H1 (cell line): Measurements from ENCODE around the gene ACCSL. TPM values are rescaled to one million over a fixed set of nuclear protein-coding genes. Genes with fewer than 3 reads are reported as not detected.

Experiments
- CTCF ChIA-PET: fragments of 300-600 bp; sonication (Branson Sonifier 250); formaldehyde crosslinking; loops from one replicate; lab custom pipeline; 2021; ENCODE audit not compliant: partially characterized antibody; lab: Charles Lee
- POLR2A ChIA-PET: fragments of 300-600 bp; sonication (Branson Sonifier 250); formaldehyde crosslinking; loops from one replicate; lab custom pipeline; 2021; ENCODE audit warnings: inconsistent platforms; ENCODE audit not compliant: partially characterized antibody; lab: Charles Lee
- DNase-seq, 2 experiments: peaks; one replicate each; pipeline versions ENCODE4 v3.0.0 to v3.0.0-alpha.2; 2010 to 2022; ENCODE audit warnings: low spot score in 2 of 2, low read depth in 1 of 2, mixed read lengths in 1 of 2
- FAIRE-seq: peaks from 2 replicates; lab custom pipeline; 2011; peaks lifted over from hg19 to GRCh38; lab: Jason Lieb, UNC
- H2AFZ ChIP-seq: 2 replicates; pipeline ENCODE4 v1.8.1; 2012; ENCODE audit warnings: low read length, inconsistent platforms
- H2AK5ac ChIP-seq: 2 replicates; pipeline ENCODE4 v1.6.1; 2013; ENCODE audit warnings: low read depth, low read length
- H2BK120ac ChIP-seq: replicated peaks from 2 replicates; pipeline ENCODE3; 2013; ENCODE audit warnings: low read depth, low read length, inconsistent platforms
- H2BK12ac ChIP-seq: 2 replicates; pipeline ENCODE4 v1.6.1; 2013; ENCODE audit warnings: low read depth, low read length
- H2BK15ac ChIP-seq: 2 replicates; pipeline ENCODE4 v1.6.1; 2013; ENCODE audit warnings: low read length
- H2BK20ac ChIP-seq: 2 replicates; pipeline ENCODE4 v1.6.1; 2013; ENCODE audit warnings: low read length
- H2BK5ac ChIP-seq: 2 replicates; pipeline ENCODE4 v1.6.1; 2013; ENCODE audit warnings: low read depth, low read length
- H3K14ac ChIP-seq: 2 replicates; pipeline ENCODE4 v1.6.1; 2013; ENCODE audit warnings: inconsistent platforms; ENCODE audit not compliant: insufficient read length
- H3K18ac ChIP-seq: 2 replicates; pipeline ENCODE4 v1.6.1; 2013; ENCODE audit warnings: low read length; ENCODE audit errors: extremely low read depth
- H3K23ac ChIP-seq: 2 replicates; pipeline ENCODE4 v1.6.1; 2013; ENCODE audit warnings: inconsistent platforms; ENCODE audit not compliant: insufficient read length
- H3K23me2 ChIP-seq: 2 replicates; pipeline ENCODE4 v1.6.1; 2013; ENCODE audit warnings: low read depth, low read length
- H3K27ac ChIP-seq: 2 replicates; pipeline ENCODE4 v1.6.1; 2011; ENCODE audit warnings: low read depth, low read length, inconsistent platforms
- H3K27me3 ChIP-seq, 4 experiments: replicated peaks in 1 of 4; 1 replicate in 1 of 4; 2 replicates in 3 of 4; pipeline versions ENCODE4 v1.6.1 to v1.8.1; 2011 to 2013; ENCODE audit warnings: low read length in 3 of 4, mild to moderate bottlenecking in 3 of 4, inconsistent platforms in 2 of 4, mixed read lengths in 2 of 4, moderate library complexity in 1 of 4; ENCODE audit not compliant: control insufficient read depth in 3 of 4, insufficient read depth in 3 of 4; ENCODE audit errors: extremely low read depth in 1 of 4
- H3K36me3 ChIP-seq, 4 experiments: 2 replicates each; pipeline versions ENCODE4 v1.6.1 to v1.8.1; 2011 to 2013; ENCODE audit warnings: mild to moderate bottlenecking in 4 of 4, low read length in 3 of 4, moderate library complexity in 2 of 4, control low read depth in 1 of 4, inconsistent platforms in 1 of 4; ENCODE audit not compliant: insufficient read depth in 4 of 4, control insufficient read depth in 2 of 4
- H3K4ac ChIP-seq: replicated peaks from 2 replicates; pipeline ENCODE3; 2013; ENCODE audit warnings: low read length, low read depth, mixed read lengths, inconsistent platforms; ENCODE audit not compliant: insufficient read length
- H3K4me1 ChIP-seq, 4 experiments: replicated peaks in 1 of 4; 1 replicate in 1 of 4; 2 replicates in 3 of 4; pipeline versions ENCODE4 v1.6.1 to v1.8.1; 2011 to 2013; ENCODE audit warnings: low read length in 3 of 4, inconsistent platforms in 2 of 4, mixed read lengths in 1 of 4; ENCODE audit not compliant: insufficient read depth in 4 of 4, control insufficient read depth in 3 of 4
- H3K4me2 ChIP-seq, 2 experiments: 2 replicates each; pipeline versions ENCODE4 v1.6.1 to v1.8.1; 2011 to 2013; ENCODE audit warnings: low read depth in 2 of 2, low read length in 2 of 2, control low read depth in 1 of 2, inconsistent platforms in 1 of 2, mild to moderate bottlenecking in 1 of 2; ENCODE audit not compliant: insufficient read depth in 1 of 2
- H3K4me3 ChIP-seq, 4 experiments: fragments of 200-600, 300-600 bp in 1 of 4; sonication (generic), shearing (Covaris generic), sonication (Bioruptor Twin) in 1 of 4; 2 replicates each; pipeline versions ENCODE4 v1.5.1 to v1.8.1; 2011 to 2016; ENCODE audit warnings: low read length in 4 of 4, low read depth in 3 of 4, control low read depth in 2 of 4, inconsistent platforms in 2 of 4, mild to moderate bottlenecking in 2 of 4, mixed read lengths in 1 of 4, moderate library complexity in 1 of 4; ENCODE audit not compliant: insufficient read depth in 2 of 4; ENCODE audit errors: extremely low read depth in 1 of 4
- H3K56ac ChIP-seq: replicated peaks from 2 replicates; pipeline ENCODE3; 2013; ENCODE audit warnings: low read depth, mild to moderate bottlenecking, mixed read lengths, low read length, inconsistent platforms; ENCODE audit not compliant: insufficient read length
- H3K79me1 ChIP-seq: 2 replicates; pipeline ENCODE4 v1.6.1; 2013; ENCODE audit warnings: low read depth, low read length, control low read depth
- H3K79me2 ChIP-seq, 2 experiments: 2 replicates each; pipeline versions ENCODE4 v1.6.1 to v1.8.1; 2012 to 2013; ENCODE audit warnings: low read length in 2 of 2, mild to moderate bottlenecking in 2 of 2, inconsistent platforms in 1 of 2; ENCODE audit not compliant: insufficient read depth in 2 of 2, control insufficient read depth in 1 of 2
- H3K9ac ChIP-seq, 4 experiments: replicated peaks in 1 of 4; 1 replicate in 1 of 4; 2 replicates in 3 of 4; pipeline versions ENCODE4 v1.6.1 to v1.8.1; 2011 to 2013; ENCODE audit warnings: low read depth in 3 of 4, low read length in 3 of 4, control low read depth in 2 of 4, mild to moderate bottlenecking in 2 of 4, moderate library complexity in 2 of 4, inconsistent platforms in 1 of 4; ENCODE audit errors: extremely low read depth in 1 of 4
- H3K9me3 ChIP-seq, 2 experiments: 2 replicates each; pipeline versions ENCODE4 v1.6.1 to v1.8.1; 2012 to 2013; ENCODE audit warnings: mild to moderate bottlenecking in 2 of 2, moderate library complexity in 2 of 2, control low read depth in 1 of 2, inconsistent platforms in 1 of 2, low read depth in 1 of 2, low read length in 1 of 2, mixed read lengths in 1 of 2; ENCODE audit not compliant: insufficient read depth in 2 of 2
- H4K20me1 ChIP-seq, 2 experiments: replicated peaks in 1 of 2; 2 replicates each; pipeline versions ENCODE3 to v1.8.1; 2011 to 2013; ENCODE audit warnings: inconsistent platforms in 2 of 2, low read length in 2 of 2, mild to moderate bottlenecking in 1 of 2; ENCODE audit not compliant: insufficient read depth in 2 of 2, control insufficient read depth in 1 of 2
- H4K5ac ChIP-seq: 2 replicates; pipeline ENCODE4 v1.6.1; 2013; ENCODE audit warnings: low read length, low read depth, mixed read lengths, inconsistent platforms; ENCODE audit not compliant: insufficient read length
- H4K8ac ChIP-seq: 2 replicates; pipeline ENCODE4 v1.8.0; 2013; ENCODE audit warnings: mild to moderate bottlenecking, moderate library complexity, low read length, inconsistent platforms; ENCODE audit not compliant: insufficient read depth; ENCODE audit errors: extremely low read depth
- H4K91ac ChIP-seq: replicated peaks from 2 replicates; pipeline ENCODE3; 2013; ENCODE audit warnings: low read length, mixed read lengths, inconsistent platforms; ENCODE audit not compliant: insufficient read length
- BACH1 ChIP-seq: IDR thresholded peaks from 2 replicates; pipeline ENCODE4 v1.6.1; 2012; ENCODE audit warnings: low read length, improper control_type of control experiment
- CEBPB ChIP-seq: IDR thresholded peaks from 2 replicates; pipeline ENCODE4 v1.6.1; 2012; ENCODE audit warnings: low read depth, low read length
- GTF2F1 ChIP-seq: IDR thresholded peaks from 2 replicates; pipeline ENCODE4 v1.6.1; 2012; ENCODE audit warnings: low read depth, low read length, improper control_type of control experiment, borderline replicate concordance
- JUND ChIP-seq: IDR thresholded peaks from 2 replicates; pipeline ENCODE4 v1.6.1; 2011; ENCODE audit warnings: mild to moderate bottlenecking, improper control_type of control experiment, low read length
- KDM1A ChIP-seq: fragments of 200-600, 300-600 bp; sonication (generic); IDR thresholded peaks from 2 replicates; pipeline ENCODE4 v1.7.1; 2016; ENCODE audit warnings: mild to moderate bottlenecking, low read length, borderline replicate concordance
- MAFK ChIP-seq: IDR thresholded peaks from 2 replicates; pipeline ENCODE4 v1.6.1; 2012; ENCODE audit warnings: low read depth, mild to moderate bottlenecking, improper control_type of control experiment, low read length
- PHF8 ChIP-seq: fragments of 200-600 bp; sonication (generic); conservative IDR thresholded peaks from 2 replicates; pipeline ENCODE4 v1.7.1; 2012; ENCODE audit warnings: low read depth, mild to moderate bottlenecking, inconsistent platforms, low read length, moderate library complexity
- RNF2 ChIP-seq: fragments of 200-900, 300-1000 bp; sonication (generic); IDR thresholded peaks from 2 replicates; pipeline ENCODE4 v1.7.1; 2016; ENCODE audit warnings: borderline replicate concordance, low read depth, mild to moderate bottlenecking, antibody characterized with exemption, low read length; ENCODE audit not compliant: poor library complexity, severe bottlenecking; ENCODE audit errors: missing control alignments
- RXRA ChIP-seq: IDR thresholded peaks from 2 replicates; pipeline ENCODE4 v1.6.1; 2011; ENCODE audit warnings: low read depth, mild to moderate bottlenecking, low read length, moderate library complexity; ENCODE audit not compliant: insufficient read depth
- SAP30 ChIP-seq: fragments of 300-600 bp; sonication (generic); IDR thresholded peaks from 2 replicates; pipeline ENCODE4 v1.7.1; 2012; ENCODE audit warnings: low read length, moderate library complexity, mild to moderate bottlenecking, inconsistent platforms; ENCODE audit not compliant: insufficient read depth, insufficient replicate concordance
- SUZ12 ChIP-seq: fragments of 200-600 bp; sonication (generic); IDR thresholded peaks from 2 replicates; pipeline ENCODE4 v1.6.1; 2012; ENCODE audit warnings: mild to moderate bottlenecking, inconsistent platforms, low read length, moderate library complexity, mixed read lengths
- TAF7 ChIP-seq: optimal IDR thresholded peaks from 2 replicates; pipeline ENCODE3; 2011; ENCODE audit warnings: low read depth, mild to moderate bottlenecking, inconsistent platforms, low read length, moderate library complexity, borderline replicate concordance
- YY1 ChIP-seq: IDR thresholded peaks from 2 replicates; pipeline ENCODE4 v1.6.1; 2011; ENCODE audit warnings: low read depth, mild to moderate bottlenecking, low read length
- WGBS, 2 experiments: shearing (Covaris generic) in 1 of 2; methylation state at CpG; one replicate each; pipeline versions ENCODE4 v1.1.6 to v1.1.7; 2013 to 2015; ENCODE audit warnings: low lambda C conversion rate in 2 of 2, mixed read lengths in 2 of 2, inconsistent platforms in 1 of 2, low coverage in 1 of 2, missing lambda C conversion rate in 1 of 2; ENCODE audit not compliant: insufficient replicate concordance in 2 of 2, insufficient coverage in 1 of 2, insufficient read length in 1 of 2; ENCODE audit errors: extremely low coverage in 1 of 2, missing lambda C conversion rate in 1 of 2; 5-methylcytosine and 5-hydroxymethylcytosine counted together
- polyA plus RNA-seq, 7 experiments: library from polyadenylated mRNA; depleted of rRNA in 3 of 7; stranded (reverse) in 5 of 7; unstranded in 2 of 7; fragments of >200 nt in 5 of 7; fragments of 200-250 nt in 2 of 7; gene quantifications; 1 replicate in 5 of 7; 2 replicates in 1 of 7; 4 replicates in 1 of 7; pipeline versions ENCODE4 v1.2.1 to v1.2.3, GENCODE V29; 2011 to 2013; ENCODE audit warnings: missing spikeins in 2 of 7, mixed read lengths in 2 of 7
- total RNA-seq: library from RNA; stranded (reverse); fragmentation: NEBNext Ultra II Directional; extraction: Animal tissue kit (Norgen Biotek cat#: 25700); gene quantifications from 2 replicates; pipeline ENCODE4 v1.2.1, GENCODE V29; 2021
- TF ChIP-seq, protein P1 (sequence below): IDR thresholded peaks from 2 replicates; pipeline ENCODE4 v1.6.1; 2011; ENCODE audit warnings: low read depth, mild to moderate bottlenecking, low read length; ENCODE audit not compliant: insufficient read depth

Gene ACCSL
- total and polyA plus RNA-seq, 2 of the 8 experiments (the other 6 are each of a cell fraction or from before 2014, with no cell fraction given), result not detected

DNA sequence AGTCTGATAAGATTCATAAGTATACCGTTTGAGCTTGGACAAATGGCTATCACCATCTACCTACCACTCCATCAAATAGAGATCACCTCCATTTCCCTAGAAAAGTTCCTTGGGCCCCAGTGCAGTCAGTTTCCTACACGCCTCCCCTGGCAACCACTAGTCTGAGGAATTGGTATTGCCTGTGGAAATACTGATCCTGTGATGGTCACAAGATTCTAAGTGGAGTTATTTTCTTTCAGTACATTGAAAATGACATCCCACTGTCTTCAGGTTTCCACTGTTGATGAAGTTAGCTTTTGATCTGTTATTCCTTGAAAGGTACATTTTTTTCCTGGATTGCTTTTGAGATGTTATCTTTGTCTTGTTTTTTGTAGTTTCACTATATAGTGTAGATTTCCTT is 4.6 kb upstream of the ACCSL start:
- Histone ChIP-seq H3K56ac (no peak overlapping the region), H3K4me1 (no peaks in the 10 kb centered on the region), H3K36me3 (no peaks in the 10 kb centered on the region), H2AK5ac (no peak overlapping the region), H2BK120ac (no peak overlapping the region), H4K8ac (no peak overlapping the region), H3K4ac (no peak overlapping the region), H2AFZ (no peak overlapping the region), H3K27ac (no peak overlapping the region), H2BK20ac (no peak overlapping the region), H3K23me2 (no peaks in the 10 kb centered on the region), H3K18ac (no peak overlapping the region), H3K4me3 (no peak overlapping the region), H2BK15ac (no peak overlapping the region), H2BK5ac (no peak overlapping the region), H4K5ac (no peak overlapping the region), H2BK12ac (no peak overlapping the region), H3K14ac (no peak overlapping the region), H3K9me3 (peaks cover 4 to 15% of the 10 kb centered on the region in 2 experiments), H4K91ac (no peak overlapping the region), H3K9ac (no peak overlapping the region), H3K79me2 (no peaks in the 10 kb centered on the region), H3K79me1 (no peaks in the 10 kb centered on the region; the same call in 1 of the 2 replicates), H3K23ac (no peak overlapping the region), H3K27me3 (no peaks in the 10 kb centered on the region), H4K20me1 (no peaks in the 10 kb centered on the region), H3K4me2 (no peak overlapping the region)
- 94% methylated on average over 2 of the region's 2 CpGs; no CpG with 5 or more reads in 1 of the 2 experiments for WGBS, 2 experiments
- ChIA-PET POLR2A (no interaction called here), CTCF (interaction anchor here (0.7 to 9.9 kb wide), 9 partner anchors 9 to 153 kb away, joined by 3 to 80 read pairs (median 4); no protein-coding TSS in a partner anchor)
- FAIRE-seq (no peak), DNase-seq (no peak)
- TF ChIP-seq, protein P1, sequence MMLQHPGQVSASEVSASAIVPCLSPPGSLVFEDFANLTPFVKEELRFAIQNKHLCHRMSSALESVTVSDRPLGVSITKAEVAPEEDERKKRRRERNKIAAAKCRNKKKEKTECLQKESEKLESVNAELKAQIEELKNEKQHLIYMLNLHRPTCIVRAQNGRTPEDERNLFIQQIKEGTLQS, result no peak
- TF ChIP-seq CEBPB, result no peak
- TF ChIP-seq MAFK, result no peak
- TF ChIP-seq SAP30, result no peak
- no peak for TF ChIP-seq SUZ12
- TF ChIP-seq JUND, result no peak
- no peak for TF ChIP-seq YY1
- TF ChIP-seq RNF2, result no peak
- no peak for TF ChIP-seq PHF8
- TF ChIP-seq RXRA, result no peak
- no peak for TF ChIP-seq KDM1A
- TF ChIP-seq BACH1, result no peak
- no peak for TF ChIP-seq TAF7
- no peak for TF ChIP-seq GTF2F1
